H1 (cell line): Measurements from ENCODE around the gene GOLGB1. TPM values are rescaled to one million over a fixed set of nuclear protein-coding genes. Genes with fewer than 3 reads are reported as not detected.

Source experiments
- CTCF ChIA-PET: fragments of 300-600 bp; sonication (Branson Sonifier 250); formaldehyde crosslinking; loops from one replicate; lab custom pipeline; 2021; ENCODE audit not compliant: partially characterized antibody; lab: Charles Lee
- POLR2A ChIA-PET: fragments of 300-600 bp; sonication (Branson Sonifier 250); formaldehyde crosslinking; loops from one replicate; lab custom pipeline; 2021; ENCODE audit warnings: inconsistent platforms; ENCODE audit not compliant: partially characterized antibody; lab: Charles Lee
- DNase-seq, 2 experiments: peaks; one replicate each; pipeline versions ENCODE4 v3.0.0 to v3.0.0-alpha.2; 2010 to 2022; ENCODE audit warnings: low spot score in 2 of 2, low read depth in 1 of 2, mixed read lengths in 1 of 2
- FAIRE-seq: peaks from 2 replicates; lab custom pipeline; 2011; peaks lifted over from hg19 to GRCh38; lab: Jason Lieb, UNC
- H2AFZ ChIP-seq: 2 replicates; pipeline ENCODE4 v1.8.1; 2012; ENCODE audit warnings: low read length, inconsistent platforms
- H2AK5ac ChIP-seq: 2 replicates; pipeline ENCODE4 v1.6.1; 2013; ENCODE audit warnings: low read depth, low read length
- H2BK120ac ChIP-seq: replicated peaks from 2 replicates; pipeline ENCODE3; 2013; ENCODE audit warnings: low read depth, low read length, inconsistent platforms
- H2BK12ac ChIP-seq: 2 replicates; pipeline ENCODE4 v1.6.1; 2013; ENCODE audit warnings: low read depth, low read length
- H2BK15ac ChIP-seq: 2 replicates; pipeline ENCODE4 v1.6.1; 2013; ENCODE audit warnings: low read length
- H2BK20ac ChIP-seq: 2 replicates; pipeline ENCODE4 v1.6.1; 2013; ENCODE audit warnings: low read length
- H2BK5ac ChIP-seq: 2 replicates; pipeline ENCODE4 v1.6.1; 2013; ENCODE audit warnings: low read depth, low read length
- H3K14ac ChIP-seq: 2 replicates; pipeline ENCODE4 v1.6.1; 2013; ENCODE audit warnings: inconsistent platforms; ENCODE audit not compliant: insufficient read length
- H3K18ac ChIP-seq: 2 replicates; pipeline ENCODE4 v1.6.1; 2013; ENCODE audit warnings: low read length; ENCODE audit errors: extremely low read depth
- H3K23ac ChIP-seq: 2 replicates; pipeline ENCODE4 v1.6.1; 2013; ENCODE audit warnings: inconsistent platforms; ENCODE audit not compliant: insufficient read length
- H3K23me2 ChIP-seq: 2 replicates; pipeline ENCODE4 v1.6.1; 2013; ENCODE audit warnings: low read depth, low read length
- H3K27ac ChIP-seq: 2 replicates; pipeline ENCODE4 v1.6.1; 2011; ENCODE audit warnings: low read depth, low read length, inconsistent platforms
- H3K27me3 ChIP-seq, 4 experiments: replicated peaks in 1 of 4; 1 replicate in 1 of 4; 2 replicates in 3 of 4; pipeline versions ENCODE4 v1.6.1 to v1.8.1; 2011 to 2013; ENCODE audit warnings: low read length in 3 of 4, mild to moderate bottlenecking in 3 of 4, inconsistent platforms in 2 of 4, mixed read lengths in 2 of 4, moderate library complexity in 1 of 4; ENCODE audit not compliant: control insufficient read depth in 3 of 4, insufficient read depth in 3 of 4; ENCODE audit errors: extremely low read depth in 1 of 4
- H3K36me3 ChIP-seq, 4 experiments: 2 replicates each; pipeline versions ENCODE4 v1.6.1 to v1.8.1; 2011 to 2013; ENCODE audit warnings: mild to moderate bottlenecking in 4 of 4, low read length in 3 of 4, moderate library complexity in 2 of 4, control low read depth in 1 of 4, inconsistent platforms in 1 of 4; ENCODE audit not compliant: insufficient read depth in 4 of 4, control insufficient read depth in 2 of 4
- H3K4ac ChIP-seq: replicated peaks from 2 replicates; pipeline ENCODE3; 2013; ENCODE audit warnings: low read length, low read depth, mixed read lengths, inconsistent platforms; ENCODE audit not compliant: insufficient read length
- H3K4me1 ChIP-seq, 4 experiments: replicated peaks in 1 of 4; 1 replicate in 1 of 4; 2 replicates in 3 of 4; pipeline versions ENCODE4 v1.6.1 to v1.8.1; 2011 to 2013; ENCODE audit warnings: low read length in 3 of 4, inconsistent platforms in 2 of 4, mixed read lengths in 1 of 4; ENCODE audit not compliant: insufficient read depth in 4 of 4, control insufficient read depth in 3 of 4
- H3K4me2 ChIP-seq, 2 experiments: 2 replicates each; pipeline versions ENCODE4 v1.6.1 to v1.8.1; 2011 to 2013; ENCODE audit warnings: low read depth in 2 of 2, low read length in 2 of 2, control low read depth in 1 of 2, inconsistent platforms in 1 of 2, mild to moderate bottlenecking in 1 of 2; ENCODE audit not compliant: insufficient read depth in 1 of 2
- H3K4me3 ChIP-seq, 4 experiments: fragments of 200-600, 300-600 bp in 1 of 4; sonication (generic), shearing (Covaris generic), sonication (Bioruptor Twin) in 1 of 4; 2 replicates each; pipeline versions ENCODE4 v1.5.1 to v1.8.1; 2011 to 2016; ENCODE audit warnings: low read length in 4 of 4, low read depth in 3 of 4, control low read depth in 2 of 4, inconsistent platforms in 2 of 4, mild to moderate bottlenecking in 2 of 4, mixed read lengths in 1 of 4, moderate library complexity in 1 of 4; ENCODE audit not compliant: insufficient read depth in 2 of 4; ENCODE audit errors: extremely low read depth in 1 of 4
- H3K56ac ChIP-seq: replicated peaks from 2 replicates; pipeline ENCODE3; 2013; ENCODE audit warnings: low read depth, mild to moderate bottlenecking, mixed read lengths, low read length, inconsistent platforms; ENCODE audit not compliant: insufficient read length
- H3K79me1 ChIP-seq: 2 replicates; pipeline ENCODE4 v1.6.1; 2013; ENCODE audit warnings: low read depth, low read length, control low read depth
- H3K79me2 ChIP-seq, 2 experiments: 2 replicates each; pipeline versions ENCODE4 v1.6.1 to v1.8.1; 2012 to 2013; ENCODE audit warnings: low read length in 2 of 2, mild to moderate bottlenecking in 2 of 2, inconsistent platforms in 1 of 2; ENCODE audit not compliant: insufficient read depth in 2 of 2, control insufficient read depth in 1 of 2
- H3K9ac ChIP-seq, 4 experiments: replicated peaks in 1 of 4; 1 replicate in 1 of 4; 2 replicates in 3 of 4; pipeline versions ENCODE4 v1.6.1 to v1.8.1; 2011 to 2013; ENCODE audit warnings: low read depth in 3 of 4, low read length in 3 of 4, control low read depth in 2 of 4, mild to moderate bottlenecking in 2 of 4, moderate library complexity in 2 of 4, inconsistent platforms in 1 of 4; ENCODE audit errors: extremely low read depth in 1 of 4
- H3K9me3 ChIP-seq, 2 experiments: 2 replicates each; pipeline versions ENCODE4 v1.6.1 to v1.8.1; 2012 to 2013; ENCODE audit warnings: mild to moderate bottlenecking in 2 of 2, moderate library complexity in 2 of 2, control low read depth in 1 of 2, inconsistent platforms in 1 of 2, low read depth in 1 of 2, low read length in 1 of 2, mixed read lengths in 1 of 2; ENCODE audit not compliant: insufficient read depth in 2 of 2
- H4K20me1 ChIP-seq, 2 experiments: replicated peaks in 1 of 2; 2 replicates each; pipeline versions ENCODE3 to v1.8.1; 2011 to 2013; ENCODE audit warnings: inconsistent platforms in 2 of 2, low read length in 2 of 2, mild to moderate bottlenecking in 1 of 2; ENCODE audit not compliant: insufficient read depth in 2 of 2, control insufficient read depth in 1 of 2
- H4K5ac ChIP-seq: 2 replicates; pipeline ENCODE4 v1.6.1; 2013; ENCODE audit warnings: low read length, low read depth, mixed read lengths, inconsistent platforms; ENCODE audit not compliant: insufficient read length
- H4K8ac ChIP-seq: 2 replicates; pipeline ENCODE4 v1.8.0; 2013; ENCODE audit warnings: mild to moderate bottlenecking, moderate library complexity, low read length, inconsistent platforms; ENCODE audit not compliant: insufficient read depth; ENCODE audit errors: extremely low read depth
- H4K91ac ChIP-seq: replicated peaks from 2 replicates; pipeline ENCODE3; 2013; ENCODE audit warnings: low read length, mixed read lengths, inconsistent platforms; ENCODE audit not compliant: insufficient read length
- EP300 ChIP-seq, 2 experiments: IDR thresholded peaks; 1 replicate in 1 of 2; 2 replicates in 1 of 2; pipeline ENCODE4 v1.6.1; 2011 to 2012; ENCODE audit warnings: low read depth in 2 of 2, low read length in 2 of 2, mild to moderate bottlenecking in 2 of 2, borderline replicate concordance in 1 of 2, inconsistent platforms in 1 of 2, moderate library complexity in 1 of 2
- RBBP5 ChIP-seq: IDR thresholded peaks from 2 replicates; pipeline ENCODE4 v1.7.1; 2012; ENCODE audit warnings: low read depth, mild to moderate bottlenecking, inconsistent platforms, low read length, moderate library complexity, borderline replicate concordance
- WGBS, 2 experiments: shearing (Covaris generic) in 1 of 2; methylation state at CpG; one replicate each; pipeline versions ENCODE4 v1.1.6 to v1.1.7; 2013 to 2015; ENCODE audit warnings: low lambda C conversion rate in 2 of 2, mixed read lengths in 2 of 2, inconsistent platforms in 1 of 2, low coverage in 1 of 2, missing lambda C conversion rate in 1 of 2; ENCODE audit not compliant: insufficient replicate concordance in 2 of 2, insufficient coverage in 1 of 2, insufficient read length in 1 of 2; ENCODE audit errors: extremely low coverage in 1 of 2, missing lambda C conversion rate in 1 of 2; 5-methylcytosine and 5-hydroxymethylcytosine counted together
- polyA plus RNA-seq, 7 experiments: library from polyadenylated mRNA; depleted of rRNA in 3 of 7; stranded (reverse) in 5 of 7; unstranded in 2 of 7; fragments of >200 nt in 5 of 7; fragments of 200-250 nt in 2 of 7; gene quantifications; 1 replicate in 5 of 7; 2 replicates in 1 of 7; 4 replicates in 1 of 7; pipeline versions ENCODE4 v1.2.1 to v1.2.3, GENCODE V29; 2011 to 2013; ENCODE audit warnings: missing spikeins in 2 of 7, mixed read lengths in 2 of 7
- total RNA-seq: library from RNA; stranded (reverse); fragmentation: NEBNext Ultra II Directional; extraction: Animal tissue kit (Norgen Biotek cat#: 25700); gene quantifications from 2 replicates; pipeline ENCODE4 v1.2.1, GENCODE V29; 2021

GOLGB1 gene
- total and polyA plus RNA-seq, 2 of the 8 experiments (the other 6 are each of a cell fraction or from before 2014, with no cell fraction given) = 5.9 to 28.5 TPM

- Histone ChIP-seq H3K79me2 (no peaks in the 10 kb centered on the region), H3K4me2 (no peak overlapping the region), H3K9me3 (no peaks in the 10 kb centered on the region), H2AFZ (no peak overlapping the region), H4K5ac (no peak overlapping the region), H2BK15ac (no peak overlapping the region), H3K4me3 (no peak overlapping the region), H3K79me1 (no peaks in the 10 kb centered on the region; the same call in 1 of the 2 replicates), H3K18ac (no peak overlapping the region), H3K4ac (no peak overlapping the region), H2BK20ac (no peak overlapping the region), H4K8ac (no peak overlapping the region), H2BK12ac (no peak overlapping the region), H3K56ac (no peak overlapping the region), H3K27me3 (no peaks in the 10 kb centered on the region), H2AK5ac (no peak overlapping the region), H2BK120ac (no peak overlapping the region), H3K14ac (no peak overlapping the region), H3K9ac (no peak overlapping the region), H3K27ac (no peak overlapping the region), H4K91ac (no peak overlapping the region), H3K23ac (no peak overlapping the region), H4K20me1 (no peaks in the 10 kb centered on the region), H3K23me2 (no peaks in the 10 kb centered on the region; the same call in 1 of the 2 replicates), H3K36me3 (peaks cover 5 to 38% (median 22%) of the 10 kb centered on the region in 4 experiments; a peak in 7 of 8 replicates), H3K4me1 (no peaks in the 10 kb centered on the region), H2BK5ac (no peak overlapping the region)
- ChIA-PET CTCF (interaction anchor here (0.6 to 1.0 kb wide), 3 partner anchors 14 to 583 kb away, joined by 3 read pairs; no protein-coding TSS in a partner anchor), POLR2A (no interaction called here)
- 81% methylated on average over 2 of the region's 2 CpGs; no CpG with 5 or more reads in 1 of the 2 experiments for WGBS, 2 experiments
- FAIRE-seq (no peak), DNase-seq (no peak)
- TF ChIP-seq RBBP5 (no peak), EP300 (IDR thresholded peaks at IDR 0.05; ENCODE audit: borderline replicate concordance in 1 of 2, low read depth in 2 of 2, low read length in 2 of 2) (no peak)
These were observed 72.4 kb downstream of the GOLGB1 start for GRCh38 chr3:121677141-121677540.
